ENCODE results near the gene IQCF5.

The IQCF5 gene

DNA sequence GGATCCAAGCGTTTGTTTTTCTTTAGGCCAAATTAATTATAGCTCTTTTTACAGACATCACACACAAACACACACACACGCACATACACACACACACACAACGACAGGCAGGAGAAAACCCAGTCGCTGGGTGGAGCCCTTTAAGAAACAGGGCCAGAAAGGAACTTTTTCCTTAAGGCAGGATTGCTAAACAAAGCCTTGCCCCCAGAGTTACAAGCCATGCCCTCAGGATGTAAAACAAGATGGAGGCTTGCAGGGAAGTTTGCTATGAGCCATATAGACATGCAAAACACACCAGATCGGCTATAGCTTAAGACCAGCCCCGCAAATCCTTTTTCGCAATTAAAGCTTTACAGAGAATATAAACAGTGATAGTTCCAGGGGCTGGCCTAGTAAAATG is 30.3 kb downstream of the IQCF5 start (continued):
- TF ChIP-seq ZNF664 (tag by site-specific recombination; IDR thresholded peaks at IDR 0.05) (no peak), ZNF629 (tag by site-specific recombination; IDR thresholded peaks at IDR 0.05) (no peak), TRIM28 (IDR thresholded peaks at IDR 0.05; ENCODE audit: borderline replicate concordance, low read length) (no peak)

DNA sequence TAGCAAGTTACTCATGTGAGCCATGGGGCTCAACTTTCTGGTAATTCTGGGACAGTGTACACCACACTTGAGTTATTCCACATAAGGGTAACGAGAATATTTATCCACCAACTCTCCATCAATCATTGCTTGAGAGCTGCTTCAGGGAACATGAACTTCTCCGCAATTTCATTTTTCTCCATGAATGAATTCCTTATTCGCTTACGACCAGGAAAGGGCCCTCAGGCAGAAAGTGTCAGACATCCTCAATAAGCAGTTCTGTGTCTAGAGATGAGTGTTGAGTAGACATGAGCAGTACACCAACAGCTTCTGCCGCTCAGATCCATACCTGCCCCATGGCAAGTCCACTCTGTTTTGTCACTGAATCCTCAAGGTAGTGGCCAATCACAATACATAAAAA is 38.8 kb downstream of the IQCF5 start:
- no peaks in the 10 kb centered on the region for H3K4me1 ChIP-seq (ENCODE audit: control insufficient read depth, insufficient read depth, low read length)
- no peak overlapping the region for H3K4me3 ChIP-seq (ENCODE audit: low read depth, low read length)
- CTCF ChIA-PET: no interaction called here
- no peaks in the 10 kb centered on the region for H3K36me3 ChIP-seq (ENCODE audit: control insufficient read depth in 2 of 2, insufficient read depth in 1 of 2, low read length in 2 of 2)
- H3K9me3 ChIP-seq (ENCODE audit: control insufficient read depth, insufficient read depth, low read depth, low read length): no peaks in the 10 kb centered on the region
- TF ChIP-seq, protein P1, sequence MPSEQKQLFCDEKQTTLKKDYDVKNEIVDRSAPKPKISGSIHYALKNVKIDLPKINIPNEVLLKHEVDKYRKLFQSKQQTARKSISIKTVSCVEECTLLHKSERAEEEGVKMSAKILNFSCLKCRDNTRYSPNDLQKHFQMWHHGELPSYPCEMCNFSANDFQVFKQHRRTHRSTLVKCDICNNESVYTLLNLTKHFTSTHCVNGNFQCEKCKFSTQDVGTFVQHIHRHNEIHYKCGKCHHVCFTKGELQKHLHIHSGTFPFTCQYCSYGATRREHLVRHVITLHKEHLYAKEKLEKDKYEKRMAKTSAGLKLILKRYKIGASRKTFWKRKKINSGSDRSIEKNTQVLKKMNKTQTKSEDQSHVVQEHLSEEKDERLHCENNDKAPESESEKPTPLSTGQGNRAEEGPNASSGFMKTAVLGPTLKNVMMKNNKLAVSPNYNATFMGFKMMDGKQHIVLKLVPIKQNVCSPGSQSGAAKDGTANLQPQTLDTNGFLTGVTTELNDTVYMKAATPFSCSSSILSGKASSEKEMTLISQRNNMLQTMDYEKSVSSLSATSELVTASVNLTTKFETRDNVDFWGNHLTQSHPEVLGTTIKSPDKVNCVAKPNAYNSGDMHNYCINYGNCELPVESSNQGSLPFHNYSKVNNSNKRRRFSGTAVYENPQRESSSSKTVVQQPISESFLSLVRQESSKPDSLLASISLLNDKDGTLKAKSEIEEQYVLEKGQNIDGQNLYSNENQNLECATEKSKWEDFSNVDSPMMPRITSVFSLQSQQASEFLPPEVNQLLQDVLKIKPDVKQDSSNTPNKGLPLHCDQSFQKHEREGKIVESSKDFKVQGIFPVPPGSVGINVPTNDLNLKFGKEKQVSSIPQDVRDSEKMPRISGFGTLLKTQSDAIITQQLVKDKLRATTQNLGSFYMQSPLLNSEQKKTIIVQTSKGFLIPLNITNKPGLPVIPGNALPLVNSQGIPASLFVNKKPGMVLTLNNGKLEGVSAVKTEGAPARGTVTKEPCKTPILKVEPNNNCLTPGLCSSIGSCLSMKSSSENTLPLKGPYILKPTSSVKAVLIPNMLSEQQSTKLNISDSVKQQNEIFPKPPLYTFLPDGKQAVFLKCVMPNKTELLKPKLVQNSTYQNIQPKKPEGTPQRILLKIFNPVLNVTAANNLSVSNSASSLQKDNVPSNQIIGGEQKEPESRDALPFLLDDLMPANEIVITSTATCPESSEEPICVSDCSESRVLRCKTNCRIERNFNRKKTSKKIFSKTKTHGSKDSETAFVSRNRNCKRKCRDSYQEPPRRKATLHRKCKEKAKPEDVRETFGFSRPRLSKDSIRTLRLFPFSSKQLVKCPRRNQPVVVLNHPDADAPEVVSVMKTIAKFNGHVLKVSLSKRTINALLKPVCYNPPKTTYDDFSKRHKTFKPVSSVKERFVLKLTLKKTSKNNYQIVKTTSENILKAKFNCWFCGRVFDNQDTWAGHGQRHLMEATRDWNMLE (tag by site-specific recombination; conservative IDR thresholded peaks at IDR 0.05; ENCODE audit: low read depth): no peak
- TF ChIP-seq ZNF404 (tag by site-specific recombination; IDR thresholded peaks at IDR 0.05): no peak
- TF ChIP-seq KLF10 (tag by site-specific recombination; IDR thresholded peaks at IDR 0.05): no peak
- TF ChIP-seq YY1 (tag by site-specific recombination; IDR thresholded peaks at IDR 0.05): no peak
- TF ChIP-seq ZNF169 (tag by site-specific recombination; IDR thresholded peaks at IDR 0.05): no peak
- no peak for TF ChIP-seq ZNF658 (tag by site-specific recombination; IDR thresholded peaks at IDR 0.05)
- TF ChIP-seq ZNF514 (tag by site-specific recombination; IDR thresholded peaks at IDR 0.05): no peak
- no peak for TF ChIP-seq ZNF138 (tag by site-specific recombination; IDR thresholded peaks at IDR 0.05; ENCODE audit: borderline replicate concordance)
- TF ChIP-seq RBAK (tag by site-specific recombination; IDR thresholded peaks at IDR 0.05): no peak
- no peak for TF ChIP-seq ZNF624 (tag by site-specific recombination; IDR thresholded peaks at IDR 0.05)
- TF ChIP-seq ZBTB20 (tag by site-specific recombination; IDR thresholded peaks at IDR 0.05): no peak
- TF ChIP-seq ZNF2 (tag by site-specific recombination; IDR thresholded peaks at IDR 0.05): no peak
- TF ChIP-seq KLF7 (tag by site-specific recombination; IDR thresholded peaks at IDR 0.05; ENCODE audit: borderline replicate concordance): no peak
- TF ChIP-seq, protein P2, sequence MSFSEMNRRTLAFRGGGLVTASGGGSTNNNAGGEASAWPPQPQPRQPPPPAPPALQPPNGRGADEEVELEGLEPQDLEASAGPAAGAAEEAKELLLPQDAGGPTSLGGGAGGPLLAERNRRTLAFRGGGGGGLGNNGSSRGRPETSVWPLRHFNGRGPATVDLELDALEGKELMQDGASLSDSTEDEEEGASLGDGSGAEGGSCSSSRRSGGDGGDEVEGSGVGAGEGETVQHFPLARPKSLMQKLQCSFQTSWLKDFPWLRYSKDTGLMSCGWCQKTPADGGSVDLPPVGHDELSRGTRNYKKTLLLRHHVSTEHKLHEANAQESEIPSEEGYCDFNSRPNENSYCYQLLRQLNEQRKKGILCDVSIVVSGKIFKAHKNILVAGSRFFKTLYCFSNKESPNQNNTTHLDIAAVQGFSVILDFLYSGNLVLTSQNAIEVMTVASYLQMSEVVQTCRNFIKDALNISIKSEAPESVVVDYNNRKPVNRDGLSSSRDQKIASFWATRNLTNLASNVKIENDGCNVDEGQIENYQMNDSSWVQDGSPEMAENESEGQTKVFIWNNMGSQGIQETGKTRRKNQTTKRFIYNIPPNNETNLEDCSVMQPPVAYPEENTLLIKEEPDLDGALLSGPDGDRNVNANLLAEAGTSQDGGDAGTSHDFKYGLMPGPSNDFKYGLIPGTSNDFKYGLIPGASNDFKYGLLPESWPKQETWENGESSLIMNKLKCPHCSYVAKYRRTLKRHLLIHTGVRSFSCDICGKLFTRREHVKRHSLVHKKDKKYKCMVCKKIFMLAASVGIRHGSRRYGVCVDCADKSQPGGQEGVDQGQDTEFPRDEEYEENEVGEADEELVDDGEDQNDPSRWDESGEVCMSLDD (tag by site-specific recombination; IDR thresholded peaks at IDR 0.05): no peak
- TF ChIP-seq REPIN1 (tag by site-specific recombination; IDR thresholded peaks at IDR 0.05; ENCODE audit: low read depth): no peak
- H3K27ac ChIP-seq (ENCODE audit: extremely low read depth, low read depth, low read length): no peak overlapping the region
- POLR2A ChIA-PET: no interaction called here

DNA sequence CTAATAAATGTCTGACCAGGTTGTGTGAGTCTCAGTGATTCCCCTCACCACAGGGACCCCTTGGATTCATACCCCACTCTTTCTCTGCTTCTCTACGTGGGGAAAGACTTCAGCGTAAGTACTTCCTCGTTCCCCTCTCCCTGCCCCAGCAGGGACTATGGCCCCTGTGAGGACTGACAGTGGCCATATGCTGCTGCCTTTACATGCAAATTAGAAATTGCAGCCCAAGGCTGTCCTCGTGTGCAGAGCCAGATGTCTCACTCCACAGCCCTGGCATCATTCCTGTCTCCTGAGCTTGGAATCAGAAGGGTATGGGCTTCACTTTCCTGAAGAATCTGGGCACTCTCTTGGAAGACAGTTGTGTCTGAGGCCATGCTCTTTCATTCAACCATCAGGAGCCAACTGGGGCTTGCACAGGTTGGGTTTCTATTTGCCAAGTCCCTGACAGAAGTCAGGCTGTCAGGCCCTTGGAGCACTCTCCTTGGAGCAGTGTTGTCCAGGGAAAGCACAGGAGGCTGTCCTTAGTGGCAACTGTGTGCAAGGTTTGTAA is 44.5 kb downstream of the IQCF5 start:
- POLR2A ChIA-PET: no interaction called here
- H3K27ac ChIP-seq (ENCODE audit: extremely low read depth, low read depth, low read length): no peak overlapping the region
- TF ChIP-seq ZNF843 (tag by site-specific recombination; IDR thresholded peaks at IDR 0.05): no peak
- H3K9me3 ChIP-seq (ENCODE audit: control insufficient read depth, insufficient read depth, low read depth, low read length): no peaks in the 10 kb centered on the region
- H3K4me3 ChIP-seq (ENCODE audit: low read depth, low read length): no peak overlapping the region
- no peaks in the 10 kb centered on the region for H3K4me1 ChIP-seq (ENCODE audit: control insufficient read depth, insufficient read depth, low read length)
- H3K36me3 ChIP-seq (ENCODE audit: control insufficient read depth in 2 of 2, insufficient read depth in 1 of 2, low read length in 2 of 2): no peaks in the 10 kb centered on the region
- CTCF ChIA-PET: no interaction called here

Measured in HEK293 (cell line).